Ovary (tissue), 3 donors: Measurements from ENCODE around the gene POU2F3.

ENCODE experiments used
- POLR2A ChIP-seq: fragments of 450-650 bp; IDR thresholded peaks from one replicate; pipeline ENCODE4 v1.6.1; 2017; ENCODE audit warnings: antibody characterized with exemption, mild to moderate bottlenecking, moderate library complexity
- TF ChIP-seq, protein P1 (sequence below), 3 donors: fragments of 450-650 bp in 2 of 3; fragments of 200-600 bp in 1 of 3; IDR thresholded peaks; one replicate each; pipeline versions ENCODE4 v1.5.1 to v1.8.0; 2016 to 2022; ENCODE audit warnings: antibody characterized with exemption in 3 of 3, mild to moderate bottlenecking in 1 of 3
- donor health status: DM: no; HTN: no; CAD: no.

DNA sequence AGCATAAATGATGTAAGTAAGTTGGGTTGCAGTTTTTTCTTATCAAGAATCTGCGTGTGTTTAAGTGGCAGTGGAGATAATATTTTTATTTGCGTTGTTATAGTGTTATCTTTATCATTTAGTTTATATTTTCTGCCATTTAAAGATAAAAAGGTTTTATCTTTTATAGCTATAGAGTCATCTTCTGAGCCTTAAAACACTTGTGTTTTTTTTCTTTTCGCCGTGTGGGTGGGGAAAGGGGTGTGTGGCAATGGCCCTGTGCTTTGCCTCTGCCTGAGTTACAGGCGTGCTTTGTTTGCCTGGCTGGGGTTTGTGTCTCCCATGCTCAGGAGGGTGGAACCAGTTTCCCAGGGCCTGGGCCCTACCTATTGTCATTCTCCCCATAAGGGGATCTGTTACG is 112.5 kb downstream of the POU2F3 start:
- TF ChIP-seq, protein P1, sequence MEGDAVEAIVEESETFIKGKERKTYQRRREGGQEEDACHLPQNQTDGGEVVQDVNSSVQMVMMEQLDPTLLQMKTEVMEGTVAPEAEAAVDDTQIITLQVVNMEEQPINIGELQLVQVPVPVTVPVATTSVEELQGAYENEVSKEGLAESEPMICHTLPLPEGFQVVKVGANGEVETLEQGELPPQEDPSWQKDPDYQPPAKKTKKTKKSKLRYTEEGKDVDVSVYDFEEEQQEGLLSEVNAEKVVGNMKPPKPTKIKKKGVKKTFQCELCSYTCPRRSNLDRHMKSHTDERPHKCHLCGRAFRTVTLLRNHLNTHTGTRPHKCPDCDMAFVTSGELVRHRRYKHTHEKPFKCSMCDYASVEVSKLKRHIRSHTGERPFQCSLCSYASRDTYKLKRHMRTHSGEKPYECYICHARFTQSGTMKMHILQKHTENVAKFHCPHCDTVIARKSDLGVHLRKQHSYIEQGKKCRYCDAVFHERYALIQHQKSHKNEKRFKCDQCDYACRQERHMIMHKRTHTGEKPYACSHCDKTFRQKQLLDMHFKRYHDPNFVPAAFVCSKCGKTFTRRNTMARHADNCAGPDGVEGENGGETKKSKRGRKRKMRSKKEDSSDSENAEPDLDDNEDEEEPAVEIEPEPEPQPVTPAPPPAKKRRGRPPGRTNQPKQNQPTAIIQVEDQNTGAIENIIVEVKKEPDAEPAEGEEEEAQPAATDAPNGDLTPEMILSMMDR (IDR thresholded peaks at IDR 0.05) = no peak
- TF ChIP-seq POLR2A = no peak
